CD4-positive, alpha-beta T cell treated with Interleukin-4 for 1 hour (primary cell): ENCODE data around the gene EZH1.
A peak's percentile ranks its signal among the peaks of the same experiment; 100 is the strongest.
"Not testable (repeated sequence)": the region's sequence is repeated elsewhere in the genome, so short reads cannot be mapped to it uniquely, and the experiment has no call there.

ENCODE experiments used
- DNase-seq, 2 donors: peaks; one replicate each; pipeline ENCODE4 v3.0.0-alpha.2; 2020 to 2022

EZH1 gene

DNA sequence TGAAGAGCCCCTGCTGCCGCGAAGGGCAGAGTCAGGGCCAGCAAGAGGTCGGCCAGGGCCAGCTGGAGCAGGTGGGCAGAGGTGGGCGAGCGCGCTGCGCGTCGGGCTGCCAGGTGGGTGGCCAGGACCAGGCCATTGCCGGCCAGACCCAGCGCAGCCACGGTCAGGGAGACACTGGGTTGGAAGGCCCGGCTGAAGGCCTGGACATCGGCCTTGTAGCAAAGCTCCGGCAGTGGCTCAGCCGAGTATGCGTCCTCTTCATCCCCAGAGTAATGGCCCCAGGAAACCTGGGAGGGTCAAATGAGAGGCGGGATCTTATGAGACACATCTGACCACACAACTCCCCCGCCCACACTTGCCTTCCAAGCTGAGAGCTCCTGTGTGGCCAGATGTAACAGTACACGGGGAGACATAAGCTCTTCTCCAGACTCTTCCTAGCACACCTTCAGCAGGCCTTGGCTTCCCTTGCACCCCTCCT lies 64.5 kb downstream of the EZH1 start:
- DNase-seq = no peak

DNA sequence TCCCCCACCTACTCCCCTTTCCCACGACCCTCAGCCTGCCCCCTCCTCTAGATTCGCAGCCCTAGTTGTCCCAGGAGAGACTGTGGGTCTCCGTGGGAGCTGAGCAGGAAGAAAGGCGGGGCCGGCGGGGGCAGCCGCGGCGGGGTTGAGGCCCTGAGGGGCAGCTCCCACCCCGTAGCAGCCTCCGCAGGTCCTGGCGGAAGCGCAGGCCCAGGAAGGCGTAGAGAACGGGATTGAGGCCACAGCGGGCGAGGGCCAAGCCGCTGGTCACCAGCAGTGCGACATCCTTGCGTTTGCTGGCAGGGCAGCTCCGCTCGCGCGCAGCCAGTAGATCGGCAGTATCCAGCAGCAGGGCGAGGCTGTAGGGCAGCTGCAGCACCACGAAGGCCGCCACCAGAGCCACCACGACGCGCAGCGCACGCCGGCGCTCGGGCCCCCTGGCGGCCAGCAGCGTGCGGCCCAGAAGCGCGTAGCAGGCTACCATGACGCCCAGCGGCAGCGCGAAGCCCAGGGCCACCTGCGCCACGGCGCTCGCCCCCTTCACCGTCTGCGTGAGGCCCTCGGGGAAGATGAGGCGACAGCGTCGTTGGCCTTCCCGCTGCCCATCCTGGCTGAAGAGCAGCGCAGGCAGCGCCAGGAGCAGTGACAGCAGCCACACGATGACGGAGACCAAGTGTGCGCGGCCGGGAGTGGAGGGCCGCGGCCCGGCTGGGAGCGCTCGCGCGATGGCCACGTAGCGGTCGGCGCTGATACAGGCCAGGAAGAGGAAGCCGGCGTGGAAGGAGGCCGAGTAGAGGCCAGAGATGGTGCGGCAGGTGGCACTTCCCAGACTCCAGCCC lies 65.1 kb downstream of the EZH1 start:
- peak; percentile 77 to 79 for DNase-seq

DNA sequence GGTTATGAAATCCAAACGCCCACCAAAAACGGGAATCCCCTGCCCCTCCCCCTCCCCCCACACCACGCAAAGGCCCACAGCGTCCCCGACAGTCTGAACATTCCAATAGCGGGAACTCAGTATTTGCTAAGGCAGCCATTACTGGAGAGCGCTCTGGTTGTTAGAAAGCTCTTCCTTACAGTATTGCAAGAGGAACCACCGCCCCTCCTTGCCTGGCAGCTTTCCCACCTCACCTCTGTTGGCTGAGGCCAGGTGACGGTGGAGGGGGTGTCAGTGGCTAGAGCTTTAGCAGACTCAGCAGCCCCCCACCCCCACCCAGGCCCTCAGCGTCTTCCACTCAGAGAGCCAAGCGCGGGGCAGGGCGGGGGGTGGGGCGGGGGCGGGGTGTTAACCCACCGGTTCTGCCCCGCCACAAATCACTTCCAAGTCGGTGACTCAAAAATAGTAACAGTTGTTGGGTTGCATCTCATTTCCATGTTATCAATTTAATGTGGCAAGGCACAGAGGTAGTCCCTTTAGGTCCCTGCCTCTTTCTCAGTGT lies 65.8 kb downstream of the EZH1 start:
- DNase-seq = peak in 1 of 2 donors; percentile 50

DNA sequence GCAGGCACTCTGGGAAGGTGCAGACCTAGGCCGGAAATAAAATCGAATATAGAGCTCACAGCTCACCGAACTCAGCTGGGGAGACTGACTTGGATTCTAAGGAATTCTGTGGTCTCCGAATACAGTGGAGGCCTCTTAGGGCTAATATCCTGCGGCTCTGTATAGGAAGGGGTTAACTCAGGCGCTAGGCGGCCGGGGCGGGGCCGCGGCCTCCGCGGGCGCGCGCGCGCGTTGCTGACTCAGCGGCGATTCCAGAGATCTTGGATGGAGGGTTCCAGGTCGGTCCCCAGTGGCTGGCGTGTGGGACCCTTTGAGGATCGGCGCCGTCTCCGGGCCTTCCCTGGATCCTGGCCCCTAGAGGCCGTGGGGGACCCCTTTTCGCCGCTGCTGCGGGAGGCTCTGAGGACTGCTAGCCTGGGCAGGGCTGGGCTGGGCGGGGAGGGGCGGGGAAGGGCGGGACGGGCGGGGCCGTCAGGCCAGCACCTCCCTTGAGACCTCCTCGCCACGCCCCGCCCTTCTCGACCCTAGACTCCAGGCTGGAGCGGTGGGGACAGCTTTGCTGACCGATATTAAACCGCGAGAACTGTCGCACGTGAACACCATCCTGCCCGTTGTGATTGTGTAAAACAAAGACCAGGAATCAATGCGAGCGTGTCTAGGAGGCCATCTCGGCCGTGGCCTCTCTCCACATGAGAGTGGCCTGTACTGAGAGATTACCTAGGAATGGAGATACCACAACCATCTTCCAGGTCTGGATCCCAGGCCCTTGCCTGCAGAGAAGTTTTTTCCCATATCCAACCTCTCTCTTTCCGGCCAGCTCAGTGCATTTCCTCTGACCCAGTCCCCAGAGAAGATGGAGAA lies 66.7 kb downstream of the EZH1 start:
- DNase-seq = peak; percentile 71 to 78

DNA sequence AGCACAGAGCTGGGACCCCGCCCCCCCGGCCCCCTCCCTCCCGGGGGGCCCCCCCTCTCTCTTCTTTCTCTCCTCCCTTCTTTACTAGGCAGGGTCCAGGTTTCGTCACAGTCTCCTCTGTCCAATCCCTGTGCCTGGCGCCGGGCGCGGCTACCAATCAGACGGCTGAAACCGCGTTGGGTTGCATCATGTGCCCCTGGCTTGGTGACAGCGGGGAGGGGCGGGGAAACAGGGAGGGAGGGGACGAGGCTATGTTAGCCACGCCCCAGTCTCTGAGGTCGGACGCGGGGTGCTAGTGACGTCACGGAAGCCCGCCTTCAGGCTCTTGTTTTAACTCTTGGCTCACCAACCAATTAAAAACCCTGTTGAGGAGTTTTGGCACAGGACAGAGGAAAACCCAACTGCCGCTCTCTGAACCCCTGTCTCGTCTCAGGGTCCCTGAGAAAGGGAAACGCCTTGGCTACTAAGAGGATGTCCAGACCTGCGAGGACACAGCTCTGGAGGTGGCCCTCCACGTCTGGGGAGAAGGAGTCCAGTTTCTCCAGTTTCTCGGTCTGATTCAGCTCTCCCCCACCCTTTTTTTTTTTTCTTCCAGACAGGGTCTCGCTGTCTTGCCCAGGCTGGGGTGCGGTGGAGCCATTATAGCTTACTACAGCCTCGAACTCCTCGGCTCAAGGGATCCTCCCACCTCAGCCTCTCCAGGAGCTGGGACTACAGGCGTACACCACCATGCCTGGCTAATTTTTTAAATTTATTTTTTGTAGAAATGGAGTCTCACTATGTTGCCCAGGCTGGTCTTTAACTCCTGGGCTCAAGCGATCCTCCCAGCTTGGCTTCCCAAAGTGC lies 67.6 kb downstream of the EZH1 start:
- peak; percentile 99 for DNase-seq

DNA sequence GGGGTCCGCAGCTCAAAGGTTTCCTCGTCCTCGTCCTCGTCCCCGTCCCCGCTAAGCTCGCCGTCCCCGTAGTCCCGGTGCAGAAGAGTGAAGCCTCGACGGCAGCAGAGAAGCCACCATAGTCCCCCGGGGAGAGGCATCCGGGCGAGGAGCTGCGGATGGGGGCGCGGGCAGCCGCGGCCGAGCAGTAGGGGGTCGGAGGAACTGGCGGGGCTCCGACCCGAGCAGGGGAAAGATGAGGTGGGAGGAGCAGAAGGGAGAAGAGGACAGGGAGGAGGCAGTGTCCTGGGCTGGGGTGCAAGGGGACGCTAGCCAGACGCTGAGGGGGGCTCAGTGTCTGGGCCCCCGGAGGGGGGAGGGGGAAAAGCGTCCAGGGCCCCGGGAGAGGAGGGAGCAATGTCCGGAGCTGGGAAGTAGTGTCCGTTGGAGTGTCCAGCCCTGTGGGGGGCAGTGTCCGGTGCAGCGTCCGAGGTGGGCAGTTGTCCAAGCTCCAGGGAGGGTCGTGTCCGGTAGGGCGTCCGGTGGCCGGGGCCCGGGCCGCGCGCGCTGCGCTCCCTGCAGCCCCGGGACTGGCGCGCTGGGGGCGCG lies 68.3 kb downstream of the EZH1 start, which contains the start of gene PLEKHH3:
TSS of gene PLEKHH3 (minus strand) at position 571 of the 588 bp plus-strand sequence. CDS start at position 140, 431 bp downstream.
- DNase-seq = peak in 1 of 2 donors; percentile 14

DNA sequence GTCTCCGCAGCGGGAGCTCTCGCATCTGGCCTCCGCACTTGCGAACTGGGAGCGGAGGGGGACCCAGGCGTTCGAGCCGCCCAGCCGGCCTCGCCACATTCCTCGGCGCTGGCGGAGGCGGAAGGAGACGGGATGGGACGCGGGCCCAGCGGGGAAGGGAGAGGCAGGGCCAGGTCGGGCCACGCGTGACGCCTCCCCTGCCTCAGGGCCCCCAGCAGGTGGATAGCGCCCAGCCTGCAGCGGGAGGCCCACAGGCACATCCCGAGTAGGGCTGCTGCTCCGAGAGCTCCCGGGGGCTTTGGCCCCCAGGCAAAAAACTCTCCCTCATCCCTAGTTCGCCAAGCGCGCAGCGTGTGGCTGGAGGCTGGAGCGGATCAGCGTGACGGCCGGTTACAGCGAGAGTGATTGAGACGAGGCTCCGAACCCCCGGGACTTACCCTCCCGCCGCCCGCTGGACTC lies 68.8 kb downstream of the EZH1 start:
- no peak for DNase-seq

DNA sequence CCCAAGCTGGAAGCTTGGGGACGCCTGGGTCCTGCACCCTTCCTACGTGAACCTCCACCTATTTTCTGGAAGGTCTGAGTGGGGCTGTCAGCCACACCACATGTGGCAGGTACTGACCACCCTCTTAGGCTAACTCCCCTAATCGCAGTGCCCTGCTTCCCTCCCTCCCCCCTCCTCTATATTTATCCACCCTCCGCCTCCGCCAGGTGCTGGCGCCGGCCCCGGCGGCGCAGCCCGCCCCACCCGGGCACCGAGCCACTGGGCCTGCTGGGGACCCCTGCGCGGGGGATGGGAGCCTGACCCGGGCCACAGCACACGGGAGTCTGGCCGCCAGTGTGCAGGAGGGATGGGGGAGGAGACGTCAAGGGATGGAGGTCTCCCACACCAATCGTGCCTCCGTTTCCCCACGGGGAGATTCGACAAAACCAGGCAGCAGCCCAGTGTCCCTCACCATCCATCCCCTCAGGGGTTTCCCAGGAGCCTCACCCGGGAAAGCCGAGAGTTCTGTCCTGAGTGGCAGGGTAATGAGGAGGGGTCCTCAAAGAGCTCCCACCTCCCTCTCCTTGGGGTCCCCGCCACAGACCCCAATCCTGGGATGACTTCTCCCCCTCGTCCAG lies 69.4 kb downstream of the EZH1 start:
- no peak for DNase-seq

DNA sequence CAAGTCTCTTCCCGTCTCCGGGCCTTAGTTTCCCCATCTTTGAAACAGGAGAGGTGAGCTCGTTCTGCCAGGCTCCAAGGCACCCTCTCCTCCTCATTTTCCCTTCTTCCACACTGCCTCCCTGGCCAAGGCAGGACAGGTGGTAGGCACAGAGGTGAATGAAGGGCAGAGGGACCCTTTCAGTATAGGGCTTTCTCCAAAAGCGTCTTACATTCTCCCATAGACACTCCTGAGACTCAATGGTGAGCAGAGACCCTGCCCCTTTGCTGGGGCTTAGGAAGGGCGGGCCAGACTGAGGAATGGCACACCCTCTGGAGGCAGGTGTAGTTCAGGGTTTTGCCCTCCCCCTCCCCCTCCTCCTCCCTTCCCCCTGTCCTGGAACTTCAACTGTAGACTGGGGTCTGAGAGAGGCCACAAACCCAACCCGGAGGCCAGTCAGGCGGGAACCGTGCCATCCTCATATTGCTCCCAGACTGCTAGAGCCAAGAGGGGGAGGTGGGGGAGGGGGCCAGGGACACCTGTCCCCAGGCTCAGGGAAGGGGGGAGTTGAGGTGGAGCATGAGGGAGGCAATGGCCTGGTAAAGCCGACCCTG lies 70.0 kb downstream of the EZH1 start:
- DNase-seq = no peak

DNA sequence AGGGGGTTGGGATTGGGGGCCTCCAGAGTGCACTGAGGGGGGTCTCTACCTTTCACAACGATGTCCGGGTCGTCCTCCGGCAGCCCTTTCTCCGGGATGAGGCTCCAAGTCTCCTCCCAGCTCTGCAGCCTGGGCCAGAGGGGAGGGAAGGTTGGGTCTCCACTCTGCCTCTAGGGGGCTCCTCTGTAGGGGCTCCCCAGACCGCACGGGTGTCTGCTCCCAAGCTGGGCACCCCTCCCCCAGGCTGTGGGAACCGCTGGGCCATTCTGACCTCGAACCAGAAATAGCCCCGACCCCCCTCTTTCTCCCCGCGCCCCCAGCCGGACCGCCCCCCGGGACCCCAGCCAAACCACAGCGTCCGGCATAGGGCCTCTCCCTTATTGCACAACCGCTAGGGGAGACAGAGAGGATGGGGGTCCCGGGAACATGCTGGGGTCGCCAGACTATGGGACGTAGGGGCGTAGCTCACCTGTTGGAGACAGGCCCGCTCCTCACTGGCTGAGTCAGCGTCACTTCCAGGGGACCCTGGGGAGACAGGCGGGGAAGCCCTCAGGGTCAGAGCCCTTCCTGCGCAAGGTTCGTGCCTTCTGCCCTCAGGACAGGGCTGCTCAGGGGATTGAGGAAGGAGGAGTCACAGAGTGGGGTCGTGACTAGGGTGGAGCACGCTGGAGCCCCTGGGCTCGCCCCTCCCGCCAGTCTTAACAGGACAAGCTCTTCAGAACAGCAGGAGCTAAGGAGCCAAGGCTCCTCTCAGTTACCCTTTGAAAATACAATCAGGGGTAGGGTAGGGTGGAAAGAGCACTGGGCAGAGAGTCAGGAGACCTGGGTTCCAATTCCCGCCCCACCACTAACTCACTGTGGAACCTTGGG lies 70.7 kb downstream of the EZH1 start:
- DNase-seq = peak; percentile 38 to 42

DNA sequence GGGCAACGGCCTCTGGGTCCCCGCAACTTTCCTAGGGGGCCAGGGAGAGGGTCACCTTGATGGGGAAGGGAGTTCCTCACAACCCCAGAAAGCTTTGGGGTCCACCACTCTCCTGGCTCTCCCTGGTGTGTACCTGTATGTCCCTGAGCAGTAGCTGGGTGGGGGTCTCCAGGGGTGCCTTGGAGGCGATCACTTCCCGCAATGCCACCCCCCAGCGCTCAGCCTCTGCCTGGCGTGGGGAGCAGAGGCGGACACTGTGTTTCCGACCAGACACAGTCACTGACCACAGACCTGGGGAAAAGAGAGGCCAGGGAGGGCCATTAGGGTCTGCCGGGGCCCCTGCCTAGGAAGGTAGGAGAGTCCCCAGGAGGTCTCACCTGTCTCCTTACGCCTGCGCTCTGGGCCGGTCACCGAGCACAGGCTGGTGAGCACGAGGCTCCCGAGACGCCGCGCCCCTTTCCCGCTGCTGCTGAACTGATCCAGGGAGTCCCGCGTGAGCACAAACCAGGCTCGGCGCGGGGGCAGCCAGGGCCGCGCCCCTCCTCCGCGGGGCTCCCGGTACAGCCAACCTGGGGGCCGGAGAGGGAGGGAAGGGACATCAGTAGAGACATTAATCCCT lies 71.5 kb downstream of the EZH1 start:
- no peak for DNase-seq

DNA sequence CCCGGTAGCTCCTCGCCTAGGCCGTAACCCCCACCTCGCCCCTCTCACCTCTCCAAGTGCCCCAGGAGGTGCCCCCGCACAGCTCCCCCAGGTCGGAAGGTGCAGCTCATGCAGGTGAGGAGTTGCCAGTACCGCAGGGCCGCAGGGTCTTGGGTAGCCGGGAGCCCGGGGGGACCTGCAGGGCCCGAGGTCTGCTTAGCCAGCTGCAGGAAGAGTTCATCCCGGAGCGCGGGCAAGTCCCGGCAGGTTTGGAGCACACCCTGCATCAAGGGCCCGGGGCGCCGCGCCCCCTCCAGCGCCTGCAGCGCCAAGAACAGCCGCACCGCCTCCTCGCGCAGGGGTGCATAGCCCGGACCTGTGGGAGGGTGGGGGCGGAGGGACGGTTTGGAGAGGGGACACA lies 72.8 kb downstream of the EZH1 start:
- DNase-seq = no peak

DNA sequence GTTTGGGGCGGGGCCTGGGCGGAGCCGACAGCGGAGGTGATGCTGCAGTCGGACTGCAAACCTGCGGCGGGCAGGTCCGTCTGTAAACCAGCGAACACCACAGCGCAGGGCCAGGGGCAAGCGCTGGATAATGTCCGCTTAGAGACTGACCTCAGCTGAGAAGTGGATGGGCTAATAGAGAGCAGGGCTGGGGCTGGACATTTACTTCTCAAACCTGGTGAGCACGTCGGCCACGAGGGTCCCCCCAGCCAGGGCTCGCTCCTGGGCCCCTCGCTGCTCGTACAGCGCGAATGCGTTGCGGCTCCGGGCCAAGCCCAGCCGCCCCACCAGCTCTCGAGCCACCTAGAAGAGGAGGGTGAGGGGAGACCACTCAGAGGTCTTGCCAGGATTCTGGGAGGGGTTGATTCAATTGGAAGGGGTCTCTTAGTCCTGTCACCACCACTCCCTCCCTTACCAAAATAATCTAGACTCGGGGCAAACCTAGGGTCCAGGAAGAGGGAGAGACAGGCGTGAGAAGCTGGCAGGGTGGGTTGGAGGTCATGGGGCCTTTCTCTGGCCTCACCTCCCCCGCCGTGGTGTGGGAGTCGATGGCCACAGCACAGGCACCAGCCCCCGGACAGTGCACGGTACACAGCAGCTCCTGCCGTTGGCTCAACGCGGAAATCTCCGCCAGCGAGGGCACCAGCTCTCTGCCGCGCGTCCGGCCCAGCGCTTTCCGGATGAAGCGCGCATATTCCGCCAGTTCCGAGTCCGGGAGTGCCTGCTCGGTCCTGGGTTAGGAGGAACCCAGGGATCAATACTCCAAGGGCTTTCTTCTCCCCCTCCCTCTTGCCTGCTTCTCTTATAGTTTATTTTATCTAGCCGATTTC lies 73.8 kb downstream of the EZH1 start:
- no peak for DNase-seq

DNA sequence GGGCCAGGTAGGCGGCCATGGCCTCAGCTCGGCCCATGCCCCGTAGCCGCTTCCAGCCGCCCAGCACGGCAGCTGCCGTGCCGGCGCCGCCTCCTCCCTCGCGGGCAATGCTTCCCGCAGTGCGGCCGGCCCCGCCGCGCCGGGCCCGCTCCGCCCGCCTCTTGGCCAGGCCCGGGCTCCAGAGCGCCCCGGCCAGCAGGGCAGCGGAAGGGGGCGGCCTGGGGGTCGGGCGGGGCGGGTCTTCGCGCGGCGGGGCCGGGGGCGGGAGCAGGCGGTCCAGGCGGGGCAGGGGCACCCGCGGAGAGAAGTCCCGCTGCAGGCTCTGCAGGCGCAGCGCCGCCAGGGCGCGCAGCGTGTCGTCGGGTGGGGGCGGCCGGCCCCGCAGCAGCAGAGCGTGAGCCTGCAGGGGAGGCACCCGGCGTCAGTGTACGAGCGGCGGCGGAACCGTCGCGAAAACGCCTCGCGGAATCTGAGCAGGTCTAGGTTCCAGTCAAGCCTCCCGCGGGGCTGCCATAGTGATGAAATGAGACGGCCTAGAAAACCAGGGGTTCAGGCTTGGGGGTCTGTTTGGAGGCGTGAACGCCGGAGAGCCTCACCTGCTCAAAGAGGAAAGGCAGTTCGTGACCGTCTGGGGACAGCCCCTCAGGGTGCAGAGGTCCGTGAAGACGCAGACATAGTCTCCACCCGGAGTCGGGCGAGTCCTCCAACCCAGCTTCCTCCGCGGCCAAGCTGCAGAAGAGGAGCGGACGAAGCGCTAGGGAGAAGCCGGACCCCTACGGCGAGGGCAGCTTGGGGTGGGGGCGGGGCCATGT lies 74.7 kb downstream of the EZH1 start:
- DNase-seq = peak; percentile 51 to 56

DNA sequence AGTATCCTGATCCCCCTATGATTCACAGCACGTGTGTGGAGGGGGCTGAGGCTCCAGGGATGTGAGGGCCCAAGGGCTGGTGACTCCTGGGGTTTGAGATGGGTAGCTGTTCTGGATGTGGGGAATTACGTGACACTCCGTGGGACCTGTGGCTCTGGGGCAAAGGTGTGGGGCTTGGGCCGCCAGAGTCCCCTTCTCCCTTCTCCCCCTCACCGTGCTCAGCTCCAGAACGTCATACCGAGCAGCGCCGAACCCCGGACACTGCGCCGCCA lies 75.2 kb downstream of the EZH1 start:
- no peak for DNase-seq

DNA sequence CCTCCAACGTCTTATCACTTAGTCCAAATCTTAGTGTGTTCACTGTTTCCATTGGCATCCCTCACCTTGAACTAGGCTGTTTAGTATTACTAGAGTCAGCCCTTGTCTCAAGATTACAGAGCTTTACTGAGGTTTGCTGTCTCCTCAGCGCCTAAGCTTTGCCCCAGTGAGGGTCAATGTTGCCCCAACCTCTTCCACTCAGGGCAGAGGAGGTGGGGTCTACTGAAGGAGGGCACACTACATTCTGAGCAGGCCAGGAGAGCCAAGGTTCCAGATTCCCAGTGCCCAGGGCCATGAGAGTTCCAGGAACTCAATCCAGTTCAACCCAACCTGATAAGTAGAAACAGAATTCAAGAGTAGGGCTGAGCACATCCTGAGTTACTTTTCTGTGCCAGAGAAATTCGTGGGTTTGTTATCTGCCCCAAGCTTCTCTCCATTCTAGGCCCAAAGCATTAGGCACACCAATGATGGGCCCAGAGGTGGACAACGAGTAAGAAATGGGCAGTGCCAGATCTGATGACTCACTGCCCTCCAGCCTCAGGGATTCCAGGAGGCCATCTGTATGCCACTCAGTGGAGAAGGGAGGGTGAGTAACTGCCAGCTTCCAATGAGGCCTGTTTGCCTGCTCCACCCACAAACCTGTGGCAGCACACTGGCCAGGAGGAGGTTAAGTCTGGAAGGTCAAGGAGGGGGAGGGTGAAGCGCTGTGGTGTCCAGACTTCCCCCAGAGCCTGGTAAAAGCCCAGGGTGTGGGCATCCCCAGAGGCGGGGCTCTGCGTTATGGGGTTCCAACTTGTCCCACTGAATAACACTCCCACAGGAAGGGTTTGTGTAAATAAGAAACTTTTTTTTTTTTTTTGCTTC lies 77.5 kb downstream of the EZH1 start:
- no peak for DNase-seq

DNA sequence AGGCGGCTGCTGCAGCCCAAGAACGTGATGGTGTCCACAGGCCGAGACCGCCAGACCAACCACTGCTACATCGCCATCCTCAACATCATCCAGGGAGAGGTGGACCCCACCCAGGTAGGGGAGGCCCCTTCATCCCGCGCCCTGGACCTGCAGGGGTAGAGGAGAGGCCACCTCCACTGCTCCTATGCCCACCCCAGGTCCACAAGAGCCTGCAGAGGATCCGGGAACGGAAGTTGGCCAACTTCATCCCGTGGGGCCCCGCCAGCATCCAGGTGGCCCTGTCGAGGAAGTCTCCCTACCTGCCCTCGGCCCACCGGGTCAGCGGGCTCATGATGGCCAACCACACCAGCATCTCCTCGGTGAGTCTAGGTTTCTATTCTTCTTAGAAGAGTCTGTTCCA lies 78.7 kb downstream of the EZH1 start:
- DNase-seq = not testable (repeated sequence)
